Transverse colon (tissue), 4 donors: ENCODE measurements around the gene ARHGAP42.

Experiments
- CTCF ChIP-seq, 5 experiments: fragments of 200-600 bp in 3 of 5; fragments of 450-650 bp in 2 of 5; sonication (generic) in 3 of 5; IDR thresholded peaks; 1 replicate in 2 of 5; 2 replicates in 3 of 5; pipeline ENCODE4 v1.5.1; 2016 to 2017; ENCODE audit warnings: antibody characterized with exemption in 5 of 5, inconsistent platforms in 3 of 5, mild to moderate bottlenecking in 2 of 5, moderate library complexity in 1 of 5
- POLR2A ChIP-seq: fragments of 450-650 bp; IDR thresholded peaks from one replicate; pipeline ENCODE4 v1.6.1; 2016; ENCODE audit warnings: antibody characterized with exemption, mild to moderate bottlenecking, moderate library complexity
- POLR2AphosphoS5 ChIP-seq, 3 donors: sonication (generic); formaldehyde crosslinking; IDR thresholded peaks; one replicate each; pipeline ENCODE4 v1.6.1; 2016; ENCODE audit warnings: antibody characterized with exemption in 3 of 3

GRCh38 chr11:100940111-100940510 lies 253.0 kb downstream of the ARHGAP42 start:
- TF ChIP-seq CTCF (IDR thresholded peaks at IDR 0.05) (no peak), POLR2A (no peak), POLR2AphosphoS5 (IDR thresholded peaks at IDR 0.05) (no peak)
